Natural killer cell (primary cell): ENCODE measurements around the gene SAC3D1. TPM values are rescaled to one million over a fixed set of nuclear protein-coding genes. Genes with fewer than 3 reads are reported as not detected.

ENCODE experiments used
- ATAC-seq, 3 donors: fragments of 150-1000 bp in 2 of 3; fragments of 200-7000 bp in 1 of 3; cut with Tn5 transposase; 1 replicate in 1 of 3; 2 replicates in 2 of 3; pipeline ENCODE4 v1.10.0; 2021; ENCODE audit warnings: mild to moderate bottlenecking in 2 of 3, moderate library complexity in 2 of 3
- DNase-seq, 2 donors: peaks; one replicate each; pipeline versions ENCODE4 v3.0.0 to v3.0.0-alpha.2; 2013 to 2021; ENCODE audit warnings: mixed read lengths in 1 of 2
- H3K27ac ChIP-seq: one replicate; pipeline ENCODE4 v1.5.1; 2013; ENCODE audit warnings: mild to moderate bottlenecking, low read length
- H3K27me3 ChIP-seq: one replicate; pipeline ENCODE4 v1.6.1; 2013; ENCODE audit warnings: low read length; ENCODE audit not compliant: control insufficient read depth, insufficient read depth
- H3K36me3 ChIP-seq: one replicate; pipeline ENCODE4 v1.6.1; 2013; ENCODE audit warnings: low read length; ENCODE audit not compliant: control insufficient read depth, insufficient read depth
- H3K4me1 ChIP-seq: one replicate; pipeline ENCODE4 v1.6.1; 2013; ENCODE audit warnings: low read length; ENCODE audit not compliant: control insufficient read depth, insufficient read depth
- H3K4me3 ChIP-seq: one replicate; pipeline ENCODE4 v1.5.1; 2013; ENCODE audit warnings: low read length
- H3K9me3 ChIP-seq: one replicate; pipeline ENCODE4 v1.6.1; 2013; ENCODE audit warnings: low read length; ENCODE audit not compliant: control insufficient read depth, insufficient read depth
- H3K27ac Mint-ChIP-seq, 2 donors: one replicate each; pipeline ENCODE4 v1.8.0; 2022; ENCODE audit warnings: mild to moderate bottlenecking in 2 of 2, mixed read lengths in 2 of 2, moderate library complexity in 1 of 2
- H3K27me3 Mint-ChIP-seq, 2 donors: one replicate each; pipeline ENCODE4 v1.8.0; 2022; ENCODE audit warnings: low read depth in 2 of 2, mixed read lengths in 2 of 2
- H3K36me3 Mint-ChIP-seq: one replicate; pipeline ENCODE4 v1.8.0; 2022; ENCODE audit warnings: mixed read lengths
- H3K4me1 Mint-ChIP-seq, 2 donors: one replicate each; pipeline ENCODE4 v1.8.0; 2022; ENCODE audit warnings: mixed read lengths in 2 of 2
- H3K4me3 Mint-ChIP-seq: one replicate; pipeline ENCODE4 v1.8.0; 2022; ENCODE audit warnings: mild to moderate bottlenecking, moderate library complexity, mixed read lengths
- H3K9me3 Mint-ChIP-seq, 2 donors: one replicate each; pipeline ENCODE4 v1.8.0; 2022; ENCODE audit warnings: mixed read lengths in 2 of 2
- CTCF ChIP-seq: fragments of 200-600 bp; IDR thresholded peaks from one replicate; pipeline ENCODE4 v1.8.0; 2022; ENCODE audit warnings: antibody characterized with exemption
- WGBS: methylation state at CpG from one replicate; pipeline ENCODE4 v1.1.7; 2013; ENCODE audit warnings: missing lambda C conversion rate; ENCODE audit not compliant: insufficient coverage; 5-methylcytosine and 5-hydroxymethylcytosine counted together
- intact Hi-C: fragments of 100-400 bp; cut with micrococcal nuclease; formaldehyde crosslinking; loops from one replicate; pipeline ENCODE4 v1.14.2; 2022
- total RNA-seq, 4 donors: library from RNA; stranded (reverse); fragments of 120-200 nt in 1 of 4; gene quantifications; one replicate each; pipeline versions ENCODE4 v1.2.3 to v1.2.4, GENCODE V29; 2013 to 2022

The SAC3D1 gene
- total RNA-seq, 3 donors from 2014 or later (not counting 1 experiment from before 2014, with no cell fraction given): 2.0 to 3.5 (median 2.8) TPM

DNA sequence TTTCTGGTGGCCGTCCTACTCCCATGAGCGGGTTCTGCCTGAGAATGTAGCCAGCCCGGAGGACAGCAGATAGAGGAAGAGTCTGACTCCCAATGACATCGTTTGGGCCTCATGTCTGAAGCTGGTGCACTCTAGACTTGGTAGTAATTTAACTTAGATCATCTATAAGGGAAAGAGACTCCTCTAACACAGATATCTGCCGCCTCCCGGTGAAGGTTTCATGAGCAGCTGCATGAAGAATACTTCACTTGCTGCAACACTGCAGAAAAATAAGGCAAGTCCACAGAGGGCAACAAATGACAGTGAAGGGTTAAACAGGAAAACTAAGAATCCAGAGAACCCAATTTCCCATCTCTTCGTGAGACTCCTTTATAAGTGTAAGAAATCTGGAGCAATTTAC lies 33.0 kb upstream of the SAC3D1 start:
- no peak overlapping the region for H3K4me3 Mint-ChIP-seq
- H3K36me3 Mint-ChIP-seq: no peaks in the 10 kb centered on the region
- ATAC-seq (no peak), DNase-seq (no peak)
- no peaks in the 10 kb centered on the region for H3K9me3 ChIP-seq
- no peaks in the 10 kb centered on the region for H3K36me3 ChIP-seq
- H3K27me3 ChIP-seq: no peaks in the 10 kb centered on the region
- no peaks in the 10 kb centered on the region for H3K27me3 Mint-ChIP-seq
- no peak overlapping the region for H3K27ac Mint-ChIP-seq
- WGBS: 83% methylated on average over 5 of the region's 7 CpGs
- H3K9me3 Mint-ChIP-seq: no peaks in the 10 kb centered on the region
- H3K27ac ChIP-seq: no peak overlapping the region
- peaks cover 3% of the 10 kb centered on the region for H3K4me1 ChIP-seq
- no peak overlapping the region for H3K4me3 ChIP-seq
- intact Hi-C loops: no loop called here
- H3K4me1 Mint-ChIP-seq: peaks cover 3% of the 10 kb centered on the region in 2 donors
- TF ChIP-seq CTCF: no peak

GRCh38 chr11:65008873-65009272 lies 32.1 kb upstream of the SAC3D1 start:
- Histone ChIP-seq H3K27me3 (no peaks in the 10 kb centered on the region), H3K4me1 (peaks cover 11% of the 10 kb centered on the region), H3K36me3 (no peaks in the 10 kb centered on the region), H3K27ac (no peak overlapping the region), H3K4me3 (no peak overlapping the region), H3K9me3 (no peaks in the 10 kb centered on the region)
- 80% methylated on average over 1 of the region's 2 CpGs for WGBS
- ATAC-seq: no peak
- H3K36me3 Mint-ChIP-seq: no peaks in the 10 kb centered on the region
- H3K9me3 Mint-ChIP-seq: no peaks in the 10 kb centered on the region
- TF ChIP-seq CTCF: no peak
- intact Hi-C loops: no loop called here
- no peak overlapping the region for H3K4me3 Mint-ChIP-seq
- no peak for DNase-seq
- H3K4me1 Mint-ChIP-seq: peaks cover 10 to 12% of the 10 kb centered on the region in 2 donors
- no peaks in the 10 kb centered on the region for H3K27me3 Mint-ChIP-seq
- H3K27ac Mint-ChIP-seq: no peak overlapping the region

GRCh38 chr11:65013130-65013887 lies 27.7 kb upstream of the SAC3D1 start:
- peak overlapping the region; percentile 95 for H3K4me3 Mint-ChIP-seq
- Histone ChIP-seq H3K27ac (peak overlapping the region; percentile 100), H3K27me3 (no peaks in the 10 kb centered on the region), H3K9me3 (no peaks in the 10 kb centered on the region), H3K4me1 (peaks cover 26% of the 10 kb centered on the region), H3K36me3 (peaks cover under 1% of the 10 kb centered on the region), H3K4me3 (peak overlapping the region; percentile 93)
- H3K27me3 Mint-ChIP-seq: no peaks in the 10 kb centered on the region
- H3K4me1 Mint-ChIP-seq: peaks cover 21 to 29% of the 10 kb centered on the region in 2 donors
- DNase-seq (peak; percentile 90 to 95), ATAC-seq (peak; percentile 83 to 94 (median 87))
- no peaks in the 10 kb centered on the region for H3K9me3 Mint-ChIP-seq
- H3K27ac Mint-ChIP-seq: peak overlapping the region; percentile 95 to 96
- intact Hi-C loops: loop anchor here (1.0 to 5.0 kb wide), 4 partner anchors 14 to 166 kb away; partner anchors contain the start of genes SNX15 and ZNHIT2
- 18% methylated on average over 22 of the region's 22 CpGs for WGBS
- no peak for TF ChIP-seq CTCF
- no peaks in the 10 kb centered on the region for H3K36me3 Mint-ChIP-seq
